H54 (cell line): ENCODE measurements around the gene ANKS4B.
"Not testable (repeated sequence)": the region's sequence is repeated elsewhere in the genome, so short reads cannot be mapped to it uniquely, and the experiment has no call there.

Experiments
- DNase-seq: peaks from one replicate; pipeline ENCODE4 v3.0.0; 2011; ENCODE audit warnings: low spot score, mixed read lengths; ENCODE audit not compliant: insufficient read length
- FAIRE-seq: peaks from 3 replicates; lab custom pipeline; 2011; peaks lifted over from hg19 to GRCh38; lab: Jason Lieb, UNC
- POLR2A ChIP-seq: IDR thresholded peaks from 2 replicates; pipeline ENCODE4 v1.6.1; 2011; ENCODE audit warnings: low read depth, mild to moderate bottlenecking, low read length

Gene ANKS4B

GRCh38 chr16:21263640-21264570 lies 30.4 kb downstream of the ANKS4B start:
- FAIRE-seq = no peak
- TF ChIP-seq POLR2A = no peak
- DNase-seq = no peak

GRCh38 chr16:21264571-21265036 lies 31.1 kb downstream of the ANKS4B start:
- FAIRE-seq (no peak), DNase-seq (no peak)
- no peak for TF ChIP-seq POLR2A

GRCh38 chr16:21265104-21265837 lies 31.8 kb downstream of the ANKS4B start:
- FAIRE-seq (no peak), DNase-seq (no peak)
- no peak for TF ChIP-seq POLR2A

GRCh38 chr16:21267298-21267697 lies 33.8 kb downstream of the ANKS4B start:
- no peak for TF ChIP-seq POLR2A
- FAIRE-seq = no peak
- no peak for DNase-seq

- TF ChIP-seq POLR2A = no peak
- DNase-seq (no peak), FAIRE-seq (no peak)
Observed at GRCh38 chr16:21268236-21268635, 34.7 kb downstream of the ANKS4B start.

GRCh38 chr16:21272253-21272652 lies 38.8 kb downstream of the ANKS4B start:
- no peak for TF ChIP-seq POLR2A
- DNase-seq (no peak), FAIRE-seq (no peak)

GRCh38 chr16:21272763-21273162 lies 39.3 kb downstream of the ANKS4B start:
- FAIRE-seq, DNase-seq: not testable (repeated sequence)

- DNase-seq = no peak
- TF ChIP-seq POLR2A = no peak
- no peak for FAIRE-seq
Observed at GRCh38 chr16:21274172-21274726, 40.8 kb downstream of the ANKS4B start.

- FAIRE-seq (no peak), DNase-seq (no peak)
- no peak for TF ChIP-seq POLR2A
Observed at GRCh38 chr16:21275529-21275928, 42.0 kb downstream of the ANKS4B start.

GRCh38 chr16:21276090-21276489 lies 42.6 kb downstream of the ANKS4B start:
- no peak for TF ChIP-seq POLR2A
- no peak for FAIRE-seq
- DNase-seq = no peak

- DNase-seq = no peak
- no peak for FAIRE-seq
- no peak for TF ChIP-seq POLR2A
Observed at GRCh38 chr16:21277045-21277926, 43.8 kb downstream of the ANKS4B start.

- no peak for FAIRE-seq
- no peak for TF ChIP-seq POLR2A
- peak; percentile 56 for DNase-seq
Observed at GRCh38 chr16:21277927-21278706, 44.6 kb downstream of the ANKS4B start, which contains the start of gene CRYM. CRYM (minus strand) TSS chr16:21278290; CDS start chr16:21278251, 39 bp downstream.
